ENCODE results near the gene RRP8. TPM values are rescaled to one million over a fixed set of nuclear protein-coding genes. Genes with fewer than 3 reads are reported as not detected.

Gene RRP8
- total and polyA plus RNA-seq, 9 of the 15 experiments (the other 6 are each of a cell fraction or from before 2014, with no cell fraction given): 5.7 to 47.3 (median 32.6) TPM

DNA sequence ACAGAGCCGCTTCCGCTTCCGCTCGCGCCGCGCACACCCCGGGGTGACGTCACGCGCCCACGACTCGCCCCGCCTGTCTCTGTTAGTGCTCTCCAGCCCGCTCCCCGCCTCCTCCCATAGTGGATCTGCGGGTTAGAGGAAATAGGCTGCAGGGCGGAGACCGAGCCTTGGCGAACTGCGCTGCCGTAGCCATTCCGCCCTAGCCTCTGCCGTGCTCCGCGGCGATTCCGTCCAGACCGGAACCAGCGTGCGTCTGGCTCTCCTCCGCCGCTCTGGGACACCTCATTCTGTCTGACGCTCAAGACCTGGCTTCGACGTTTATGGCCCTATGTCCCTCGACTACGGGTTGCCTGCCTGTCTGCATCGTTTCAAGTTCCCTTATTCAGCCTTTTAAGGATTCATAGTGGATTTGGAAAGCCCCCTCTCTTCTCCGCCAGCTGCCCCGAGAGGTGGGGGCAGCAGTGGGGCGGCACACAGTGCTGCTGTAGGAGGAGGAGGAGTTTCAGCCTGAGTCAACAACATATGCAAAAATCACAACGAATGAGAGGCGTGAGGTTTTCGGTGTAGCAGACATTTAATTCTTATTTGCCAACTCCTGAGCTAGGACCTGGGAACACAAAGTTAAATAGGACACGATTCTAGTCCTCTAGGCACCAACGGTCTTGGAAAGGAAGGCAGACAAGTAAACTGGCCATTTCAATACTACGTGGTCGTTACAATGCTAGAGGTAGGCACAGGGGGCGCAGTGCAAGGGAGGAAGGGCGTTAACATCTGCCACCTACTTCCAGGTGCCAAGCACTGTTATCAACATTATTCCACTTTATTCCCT, 9.0 kb upstream of the RRP8 start, which contains the start of gene TAF10 (continued):
- TF ChIP-seq, protein P1, sequence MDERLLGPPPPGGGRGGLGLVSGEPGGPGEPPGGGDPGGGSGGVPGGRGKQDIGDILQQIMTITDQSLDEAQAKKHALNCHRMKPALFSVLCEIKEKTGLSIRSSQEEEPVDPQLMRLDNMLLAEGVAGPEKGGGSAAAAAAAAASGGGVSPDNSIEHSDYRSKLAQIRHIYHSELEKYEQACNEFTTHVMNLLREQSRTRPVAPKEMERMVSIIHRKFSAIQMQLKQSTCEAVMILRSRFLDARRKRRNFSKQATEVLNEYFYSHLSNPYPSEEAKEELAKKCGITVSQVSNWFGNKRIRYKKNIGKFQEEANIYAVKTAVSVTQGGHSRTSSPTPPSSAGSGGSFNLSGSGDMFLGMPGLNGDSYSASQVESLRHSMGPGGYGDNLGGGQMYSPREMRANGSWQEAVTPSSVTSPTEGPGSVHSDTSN (CRISPR knock-in tag; IDR thresholded peaks at IDR 0.05; ENCODE audit: low read depth): no peak
- TF ChIP-seq, protein P1 (tag; conservative IDR thresholded peaks at IDR 0.05; ENCODE audit: low read depth): no peak
- TF ChIP-seq SLC30A9 (CRISPR knock-in tag; IDR thresholded peaks at IDR 0.05) (no peak), HMG20B (CRISPR knock-in tag; IDR thresholded peaks at IDR 0.05) (no peak), CHCHD3 (CRISPR knock-in tag; IDR thresholded peaks at IDR 0.05) (0 out of 2 replicates have a peak, but pooled peaks have one; percentile 21), ZNF146 (CRISPR knock-in tag; IDR thresholded peaks at IDR 0.05; ENCODE audit: unreplicated experiment) (no peak), GABPB2 (CRISPR knock-in tag; conservative IDR thresholded peaks at IDR 0.05) (no peak), EWSR1 (IDR thresholded peaks at IDR 0.05; ENCODE audit: borderline replicate concordance, low read depth, partially characterized antibody) (no peak), MAZ (CRISPR knock-in tag; conservative IDR thresholded peaks at IDR 0.05 in 1 of 2, IDR thresholded peaks at IDR 0.05 in 1 of 2) (peak; percentile 92 to 95), RFX5 (IDR thresholded peaks at IDR 0.05; ENCODE audit: low read depth, low read length) (peak; percentile 33; the same call in 1 of the 2 replicates), MED1 (CRISPR knock-in tag; IDR thresholded peaks at IDR 0.05; ENCODE audit: borderline replicate concordance) (no peak), NFYB (IDR thresholded peaks at IDR 0.05; ENCODE audit: extremely low read depth, insufficient read length) (no peak), ZNF780A (CRISPR knock-in tag; IDR thresholded peaks at IDR 0.05) (0 out of 2 replicates have a peak, but pooled peaks have one; percentile 45), SOX6 (IDR thresholded peaks at IDR 0.05) (no peak; the same call in 1 of the 2 replicates), PHF8 (IDR thresholded peaks at IDR 0.05; ENCODE audit: borderline replicate concordance, low read length) (peak; percentile 83; the same call in 1 of the 2 replicates), FIP1L1 (IDR thresholded peaks at IDR 0.05; ENCODE audit: low read depth, low read length, poor library complexity, severe bottlenecking) (peak; percentile 80), ZZZ3 (IDR thresholded peaks at IDR 0.05) (no peak), KDM4B (IDR thresholded peaks at IDR 0.05; ENCODE audit: borderline replicate concordance in 2 of 2, low read depth in 1 of 2) (peak in 1 of 2 experiments; percentile 95; a peak in 2 of 4 replicates), ESRRA (IDR thresholded peaks at IDR 0.05; ENCODE audit: borderline replicate concordance, low read depth) (0 out of 2 replicates have a peak, but pooled peaks have one; percentile 19), YBX1 (IDR thresholded peaks at IDR 0.05) (no peak), FOXM1 (IDR thresholded peaks at IDR 0.05; ENCODE audit: low read depth) (0 out of 2 replicates have a peak, but pooled peaks have one; percentile 30), FOXM1 (CRISPR knock-in tag; IDR thresholded peaks at IDR 0.05; ENCODE audit: low read depth) (no peak), PCBP2 (IDR thresholded peaks at IDR 0.05; ENCODE audit: low read depth, low read length, poor library complexity, severe bottlenecking) (no peak)
- TF ChIP-seq, protein P2, sequence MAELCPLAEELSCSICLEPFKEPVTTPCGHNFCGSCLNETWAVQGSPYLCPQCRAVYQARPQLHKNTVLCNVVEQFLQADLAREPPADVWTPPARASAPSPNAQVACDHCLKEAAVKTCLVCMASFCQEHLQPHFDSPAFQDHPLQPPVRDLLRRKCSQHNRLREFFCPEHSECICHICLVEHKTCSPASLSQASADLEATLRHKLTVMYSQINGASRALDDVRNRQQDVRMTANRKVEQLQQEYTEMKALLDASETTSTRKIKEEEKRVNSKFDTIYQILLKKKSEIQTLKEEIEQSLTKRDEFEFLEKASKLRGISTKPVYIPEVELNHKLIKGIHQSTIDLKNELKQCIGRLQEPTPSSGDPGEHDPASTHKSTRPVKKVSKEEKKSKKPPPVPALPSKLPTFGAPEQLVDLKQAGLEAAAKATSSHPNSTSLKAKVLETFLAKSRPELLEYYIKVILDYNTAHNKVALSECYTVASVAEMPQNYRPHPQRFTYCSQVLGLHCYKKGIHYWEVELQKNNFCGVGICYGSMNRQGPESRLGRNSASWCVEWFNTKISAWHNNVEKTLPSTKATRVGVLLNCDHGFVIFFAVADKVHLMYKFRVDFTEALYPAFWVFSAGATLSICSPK (IDR thresholded peaks at IDR 0.05; ENCODE audit: borderline replicate concordance): no peak

Measured in K562 (cell line).